Measurements from ENCODE around the gene VGF. TPM values are rescaled to one million over a fixed set of nuclear protein-coding genes. Genes with fewer than 3 reads are reported as not detected.
"Not testable (repeated sequence)": the region's sequence is repeated elsewhere in the genome, so short reads cannot be mapped to it uniquely, and the experiment has no call there.

Gene VGF
- total RNA-seq, 1 donor from 2014 or later, result 0.65 TPM

- no peak overlapping the region for H3K4me2 ChIP-seq
- Mint-ChIP-seq H3K27me3 (ENCODE audit: insufficient read depth, low read depth) (peaks cover 22% of the 10 kb centered on the region), H3K4me3 (no peak overlapping the region), H3K4me1 (no peaks in the 10 kb centered on the region), H3K9me3 (no peaks in the 10 kb centered on the region), H3K36me3 (peaks cover 2% of the 10 kb centered on the region), H3K27ac (no peak overlapping the region)
- peaks cover 25% of the 10 kb centered on the region for H3K27me3 ChIP-seq
- H3K4me1 ChIP-seq, result no peaks in the 10 kb centered on the region
- H3K9ac ChIP-seq, result no peak overlapping the region
- no peak overlapping the region for H2AFZ ChIP-seq (replicated peaks)
- H3K36me3 ChIP-seq, result no peaks in the 10 kb centered on the region
- no peak for DNase-seq (ENCODE audit: low spot score)
- no peaks in the 10 kb centered on the region for H3K9me3 ChIP-seq (ENCODE audit: low read depth)
- H3K79me2 ChIP-seq (ENCODE audit: low read depth), result no peaks in the 10 kb centered on the region
- H4K20me1 ChIP-seq (ENCODE audit: low read depth), result no peaks in the 10 kb centered on the region
- no peaks in the 10 kb centered on the region for H3F3A ChIP-seq (ENCODE audit: low read depth)
- H3K4me3 ChIP-seq, result no peak overlapping the region
- TF ChIP-seq EZH2phosphoT487 (IDR thresholded peaks at IDR 0.05) (no peak), CTCF (IDR thresholded peaks at IDR 0.05) (no peak), EZH2 (IDR thresholded peaks at IDR 0.05) (no peak)
- no peak overlapping the region for H3K27ac ChIP-seq
Observed at GRCh38 chr7:101206665-101207042, 41.3 kb upstream of the VGF start.

DNA sequence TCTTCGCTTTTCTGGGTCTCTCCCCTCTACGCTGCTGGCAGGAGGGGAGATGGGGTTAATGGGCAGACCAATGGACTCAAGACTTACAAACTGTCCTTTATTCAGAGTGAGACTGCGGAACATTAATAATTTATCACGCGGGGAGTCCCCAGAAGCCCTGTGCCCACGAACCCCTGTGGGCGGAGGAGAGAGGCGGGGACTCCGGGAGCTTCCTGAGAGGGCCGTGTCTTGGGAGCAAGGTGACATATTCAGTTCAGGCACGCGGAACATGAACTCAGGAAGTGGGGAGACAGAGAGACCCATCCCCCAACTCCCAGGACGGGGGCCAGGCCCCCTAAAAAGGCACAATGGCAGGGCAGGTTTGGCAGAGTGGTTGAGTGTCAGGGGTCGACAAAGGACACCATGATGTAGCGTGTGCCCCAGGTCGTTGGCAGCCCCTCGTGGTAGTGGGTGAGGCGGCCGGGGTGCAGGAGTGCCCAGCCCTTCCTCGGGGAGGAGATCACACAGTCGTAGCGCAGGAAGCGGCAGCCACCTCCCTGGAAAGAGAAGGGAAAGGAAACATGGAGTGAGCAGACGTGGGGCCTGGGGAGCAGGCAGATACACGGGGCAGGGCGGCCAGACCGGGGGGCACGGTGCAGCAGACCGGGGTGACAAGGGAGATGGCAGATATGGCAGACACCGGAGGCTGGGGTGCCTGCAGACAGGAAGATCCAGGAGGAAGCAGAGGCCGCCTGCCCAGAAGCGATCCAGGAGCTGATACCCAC is 40.7 kb upstream of the VGF start:
- Histone ChIP-seq H3K4me1 (no peaks in the 10 kb centered on the region), H3K9ac (no peak overlapping the region), H3K4me3 (no peak overlapping the region), H3K27me3 (peaks cover 30% of the 10 kb centered on the region), H2AFZ (replicated peaks) (no peak overlapping the region), H3K27ac (no peak overlapping the region), H3K4me2 (no peak overlapping the region), H3K79me2 (ENCODE audit: low read depth) (no peaks in the 10 kb centered on the region), H4K20me1 (ENCODE audit: low read depth) (no peaks in the 10 kb centered on the region), H3K36me3 (no peaks in the 10 kb centered on the region), H3K9me3 (ENCODE audit: low read depth) (no peaks in the 10 kb centered on the region), H3F3A (ENCODE audit: low read depth) (no peaks in the 10 kb centered on the region)
- H3K36me3 Mint-ChIP-seq, result peaks cover 2% of the 10 kb centered on the region
- TF ChIP-seq EZH2phosphoT487 (IDR thresholded peaks at IDR 0.05), result no peak
- no peak for TF ChIP-seq EZH2 (IDR thresholded peaks at IDR 0.05)
- no peak for TF ChIP-seq CTCF (IDR thresholded peaks at IDR 0.05)
- peaks cover 25% of the 10 kb centered on the region for H3K27me3 Mint-ChIP-seq (ENCODE audit: insufficient read depth, low read depth)
- H3K27ac Mint-ChIP-seq, result no peak overlapping the region
- H3K9me3 Mint-ChIP-seq, result no peaks in the 10 kb centered on the region
- no peaks in the 10 kb centered on the region for H3K4me1 Mint-ChIP-seq
- DNase-seq (ENCODE audit: low spot score), result no peak
- no peak overlapping the region for H3K4me3 Mint-ChIP-seq

DNA sequence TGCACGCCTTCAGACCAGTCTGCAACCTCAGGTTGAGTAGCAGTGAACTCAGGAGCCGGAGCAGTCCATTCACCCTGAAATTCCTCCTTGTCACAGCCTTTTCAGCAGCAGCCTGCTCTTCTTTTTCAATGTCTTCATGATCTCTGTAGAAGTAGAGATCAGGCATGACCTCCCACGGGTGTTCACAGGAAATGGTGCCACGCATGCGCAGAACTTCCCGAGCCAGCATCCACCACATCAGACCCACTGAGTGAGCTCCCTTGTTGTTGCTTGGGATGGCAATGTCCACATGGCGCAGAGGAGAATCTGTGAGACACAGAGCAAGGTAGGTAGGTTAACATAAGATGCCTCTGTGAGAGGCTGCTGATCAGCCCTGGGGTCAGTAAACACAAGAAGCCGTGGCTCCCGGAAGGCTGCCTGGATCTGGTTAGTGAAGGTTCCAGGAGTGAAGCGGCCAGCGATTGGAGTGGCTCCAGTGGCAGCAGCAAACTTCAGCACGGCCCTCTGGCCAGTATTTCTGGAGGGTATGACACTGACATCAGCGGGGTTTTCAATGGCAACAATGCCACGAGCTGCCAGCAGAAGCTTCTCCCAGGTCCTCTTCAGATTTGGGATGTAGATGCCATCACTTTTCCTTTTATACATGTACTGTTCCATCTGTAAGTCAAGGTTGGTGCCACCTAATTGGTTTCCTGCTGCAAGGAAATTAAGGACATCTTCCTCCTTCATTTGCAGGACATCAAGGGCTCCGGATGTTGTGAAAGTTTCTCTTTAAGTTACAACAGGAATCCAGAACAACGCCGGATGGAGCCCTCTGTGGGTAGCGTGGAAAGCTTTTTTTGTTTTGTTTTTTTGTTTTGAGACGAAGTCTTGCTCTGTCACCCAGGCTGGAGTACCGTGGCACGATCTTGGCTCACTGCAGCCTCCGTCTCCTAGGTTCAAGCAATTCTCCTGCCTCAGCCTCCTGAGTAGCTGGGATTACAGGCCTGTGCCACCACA is 38.7 kb upstream of the VGF start:
- not testable (repeated sequence) for H3K4me1 ChIP-seq; H3K4me3 Mint-ChIP-seq; H3K36me3 Mint-ChIP-seq; H3K36me3 ChIP-seq; H3K79me2 ChIP-seq (ENCODE audit: low read depth); H3F3A ChIP-seq (ENCODE audit: low read depth); H3K4me2 ChIP-seq; H3K4me1 Mint-ChIP-seq; H3K27ac Mint-ChIP-seq; H3K9me3 ChIP-seq (ENCODE audit: low read depth); DNase-seq (ENCODE audit: low spot score); H3K9me3 Mint-ChIP-seq; H2AFZ ChIP-seq (replicated peaks); H3K9ac ChIP-seq; H4K20me1 ChIP-seq (ENCODE audit: low read depth); H3K4me3 ChIP-seq; H3K27ac ChIP-seq
- peaks cover 42% of the 10 kb centered on the region for H3K27me3 ChIP-seq
- peaks cover 28% of the 10 kb centered on the region for H3K27me3 Mint-ChIP-seq (ENCODE audit: insufficient read depth, low read depth)

All from neural progenitor cell (in vitro differentiated cells).